GM10248 (cell line): ENCODE data around the gene SCTR.

Experiments used
- CTCF ChIA-PET: fragments of 300-600 bp; sonication (Branson Sonifier 250); formaldehyde crosslinking; extraction: SDS; loops from one replicate; lab custom pipeline; 2021; ENCODE audit warnings: antibody characterized with exemption; lab: Yijun Ruan, JAX
- POLR2A ChIA-PET: fragments of 350-650 bp; sonication (Branson Sonifier 250); formaldehyde crosslinking; extraction: SDS; loops from one replicate; lab custom pipeline; 2020; ENCODE audit warnings: antibody characterized with exemption; lab: Yijun Ruan, JAX
- DNase-seq: peaks from one replicate; pipeline ENCODE4 v3.0.0; 2012; ENCODE audit errors: extremely low spot score
- CTCF ChIP-seq: IDR thresholded peaks from 2 replicates; pipeline ENCODE4 v1.5.1; 2012; ENCODE audit warnings: mild to moderate bottlenecking, low read depth; ENCODE audit errors: extremely low read depth, missing control alignments, control extremely low read depth

The SCTR gene

GRCh38 chr2:119483896-119484718 is 40.2 kb downstream of the SCTR start:
- CTCF ChIA-PET: interaction anchor here (1.1 to 1.6 kb wide), 3 partner anchors 74 to 602 kb away, joined by 3 to 5 read pairs (median 4); no protein-coding TSS in a partner anchor
- POLR2A ChIA-PET: no interaction called here
- no peak for DNase-seq
- no peak for TF ChIP-seq CTCF

- no peak for TF ChIP-seq CTCF
- ChIA-PET POLR2A (no interaction called here), CTCF (interaction anchor here (1.1 to 1.6 kb wide), 3 partner anchors 74 to 601 kb away, joined by 3 to 5 read pairs (median 4); no protein-coding TSS in a partner anchor)
- no peak for DNase-seq
Observed at GRCh38 chr2:119483395-119483753, 40.9 kb downstream of the SCTR start.

GRCh38 chr2:119482481-119483394 is 41.5 kb downstream of the SCTR start:
- DNase-seq: no peak
- TF ChIP-seq CTCF: no peak
- ChIA-PET CTCF (interaction anchor here (1.1 to 1.6 kb wide), 3 partner anchors 73 to 601 kb away, joined by 3 to 5 read pairs (median 4); no protein-coding TSS in a partner anchor), POLR2A (no interaction called here)

GRCh38 chr2:119481501-119482455 is 42.5 kb downstream of the SCTR start:
- POLR2A ChIA-PET: no interaction called here
- no peak for DNase-seq
- CTCF ChIA-PET: interaction anchor here (3.7 to 8.7 kb wide), 3 partner anchors 16 to 80 kb away, joined by 12 to 110 read pairs (median 105); no protein-coding TSS in a partner anchor
- no peak for TF ChIP-seq CTCF

- POLR2A ChIA-PET: no interaction called here
- no peak for DNase-seq
- CTCF ChIA-PET: interaction anchor here (1.8 to 8.7 kb wide), 4 partner anchors 15 to 598 kb away, joined by 6 to 110 read pairs (median 58); no protein-coding TSS in a partner anchor
- TF ChIP-seq CTCF: no peak
Observed at GRCh38 chr2:119480718-119481142, 43.6 kb downstream of the SCTR start.

- CTCF ChIA-PET: interaction anchor here (0.8 to 8.7 kb wide), 6 partner anchors 8 to 598 kb away, joined by 3 to 110 read pairs (median 45); partner anchors contain the start of genes C2orf76 and DBI
- no peak for DNase-seq
- POLR2A ChIA-PET: no interaction called here
- no peak for TF ChIP-seq CTCF
Observed at GRCh38 chr2:119480184-119480583, 44.1 kb downstream of the SCTR start.
